ENCODE data around the gene CIRBP. TPM values are rescaled to one million over a fixed set of nuclear protein-coding genes. Genes with fewer than 3 reads are reported as not detected.
A peak's percentile ranks its signal among the peaks of the same experiment; 100 is the strongest.

Gene CIRBP
- total and polyA plus RNA-seq, 2 of the 13 experiments (the other 11 are each of a cell fraction or from before 2014, with no cell fraction given) = 133 to 140 TPM

- TF ChIP-seq, protein P1, sequence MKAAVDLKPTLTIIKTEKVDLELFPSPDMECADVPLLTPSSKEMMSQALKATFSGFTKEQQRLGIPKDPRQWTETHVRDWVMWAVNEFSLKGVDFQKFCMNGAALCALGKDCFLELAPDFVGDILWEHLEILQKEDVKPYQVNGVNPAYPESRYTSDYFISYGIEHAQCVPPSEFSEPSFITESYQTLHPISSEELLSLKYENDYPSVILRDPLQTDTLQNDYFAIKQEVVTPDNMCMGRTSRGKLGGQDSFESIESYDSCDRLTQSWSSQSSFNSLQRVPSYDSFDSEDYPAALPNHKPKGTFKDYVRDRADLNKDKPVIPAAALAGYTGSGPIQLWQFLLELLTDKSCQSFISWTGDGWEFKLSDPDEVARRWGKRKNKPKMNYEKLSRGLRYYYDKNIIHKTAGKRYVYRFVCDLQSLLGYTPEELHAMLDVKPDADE (CRISPR knock-in tag; IDR thresholded peaks at IDR 0.05) = no peak
- TF ChIP-seq MIER3 (CRISPR knock-in tag; IDR thresholded peaks at IDR 0.05; ENCODE audit: borderline replicate concordance) (peak; percentile 71; the same call in 1 of the 2 replicates), ZNF430 (CRISPR knock-in tag; IDR thresholded peaks at IDR 0.05) (no peak), ZNF329 (CRISPR knock-in tag; IDR thresholded peaks at IDR 0.05; ENCODE audit: low read depth) (0 out of 2 replicates have a peak, but pooled peaks have one; percentile 82), ZSCAN21 (CRISPR knock-in tag; IDR thresholded peaks at IDR 0.05; ENCODE audit: borderline replicate concordance) (peak; percentile 77; the same call in 1 of the 2 replicates), ZMYM2 (CRISPR knock-in tag; IDR thresholded peaks at IDR 0.05) (no peak), PAWR (CRISPR knock-in tag; IDR thresholded peaks at IDR 0.05; ENCODE audit: borderline replicate concordance) (no peak), ARHGAP35 (CRISPR knock-in tag; IDR thresholded peaks at IDR 0.05; ENCODE audit: borderline replicate concordance) (no peak), HOXD1 (CRISPR knock-in tag; IDR thresholded peaks at IDR 0.05) (no peak; the same call in 1 of the 2 replicates), ZNF383 (CRISPR knock-in tag; IDR thresholded peaks at IDR 0.05; ENCODE audit: borderline replicate concordance) (no peak), ZNF512B (CRISPR knock-in tag; IDR thresholded peaks at IDR 0.05; ENCODE audit: borderline replicate concordance) (no peak), KAT2B (IDR thresholded peaks at IDR 0.05; ENCODE audit: borderline replicate concordance, low read depth, low read length) (no peak), ZNF556 (CRISPR knock-in tag; IDR thresholded peaks at IDR 0.05; ENCODE audit: borderline replicate concordance) (peak; percentile 18; the same call in 1 of the 2 replicates), TFDP1 (CRISPR knock-in tag; IDR thresholded peaks at IDR 0.05; ENCODE audit: borderline replicate concordance) (peak; percentile 61; the same call in 1 of the 2 replicates)
- TF ChIP-seq, protein P2, sequence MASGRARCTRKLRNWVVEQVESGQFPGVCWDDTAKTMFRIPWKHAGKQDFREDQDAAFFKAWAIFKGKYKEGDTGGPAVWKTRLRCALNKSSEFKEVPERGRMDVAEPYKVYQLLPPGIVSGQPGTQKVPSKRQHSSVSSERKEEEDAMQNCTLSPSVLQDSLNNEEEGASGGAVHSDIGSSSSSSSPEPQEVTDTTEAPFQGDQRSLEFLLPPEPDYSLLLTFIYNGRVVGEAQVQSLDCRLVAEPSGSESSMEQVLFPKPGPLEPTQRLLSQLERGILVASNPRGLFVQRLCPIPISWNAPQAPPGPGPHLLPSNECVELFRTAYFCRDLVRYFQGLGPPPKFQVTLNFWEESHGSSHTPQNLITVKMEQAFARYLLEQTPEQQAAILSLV (CRISPR knock-in tag; IDR thresholded peaks at IDR 0.05; ENCODE audit: borderline replicate concordance) = peak; percentile 52; the same call in 1 of the 2 replicates
- TF ChIP-seq, protein P3, sequence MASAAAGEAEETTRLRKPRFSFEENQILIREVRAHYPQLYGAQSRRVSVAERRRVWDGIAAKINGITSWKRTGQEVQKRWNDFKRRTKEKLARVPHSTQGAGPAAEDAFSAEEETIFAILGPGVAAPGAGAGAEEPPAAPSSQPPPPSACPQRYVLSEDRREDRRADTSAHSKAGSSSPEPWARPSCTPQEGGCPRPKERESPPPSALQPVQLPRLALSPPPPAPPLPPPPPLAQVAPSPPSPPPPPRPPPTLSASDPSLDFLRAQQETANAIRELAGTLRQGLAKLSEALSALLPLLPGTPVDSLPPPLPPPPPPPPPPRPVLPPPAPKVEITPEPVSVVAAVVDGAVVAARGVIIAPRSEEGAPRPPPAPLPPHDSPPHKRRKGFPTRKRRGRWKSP (CRISPR knock-in tag; IDR thresholded peaks at IDR 0.05) = no peak; the same call in 1 of the 2 replicates
- TF ChIP-seq, protein P4, sequence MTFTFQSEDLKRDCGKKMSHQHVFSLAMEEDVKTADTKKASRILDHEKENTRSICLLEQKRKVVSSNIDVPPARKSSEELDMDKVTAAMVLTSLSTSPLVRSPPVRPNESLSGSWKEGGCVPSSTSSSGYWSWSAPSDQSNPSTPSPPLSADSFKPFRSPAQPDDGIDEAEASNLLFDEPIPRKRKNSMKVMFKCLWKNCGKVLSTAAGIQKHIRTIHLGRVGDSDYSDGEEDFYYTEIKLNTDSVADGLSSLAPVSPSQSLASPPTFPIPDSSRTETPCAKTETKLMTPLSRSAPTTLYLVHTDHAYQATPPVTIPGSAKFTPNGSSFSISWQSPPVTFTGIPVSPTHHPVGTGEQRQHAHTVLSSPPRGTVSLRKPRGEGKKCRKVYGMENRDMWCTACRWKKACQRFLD (CRISPR knock-in tag; IDR thresholded peaks at IDR 0.05; ENCODE audit: borderline replicate concordance) = no peak
- TF ChIP-seq, protein P5, sequence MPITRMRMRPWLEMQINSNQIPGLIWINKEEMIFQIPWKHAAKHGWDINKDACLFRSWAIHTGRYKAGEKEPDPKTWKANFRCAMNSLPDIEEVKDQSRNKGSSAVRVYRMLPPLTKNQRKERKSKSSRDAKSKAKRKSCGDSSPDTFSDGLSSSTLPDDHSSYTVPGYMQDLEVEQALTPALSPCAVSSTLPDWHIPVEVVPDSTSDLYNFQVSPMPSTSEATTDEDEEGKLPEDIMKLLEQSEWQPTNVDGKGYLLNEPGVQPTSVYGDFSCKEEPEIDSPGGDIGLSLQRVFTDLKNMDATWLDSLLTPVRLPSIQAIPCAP (CRISPR knock-in tag; IDR thresholded peaks at IDR 0.05; ENCODE audit: low read depth) = no peak; the same call in 1 of the 2 replicates
Observed at GRCh38 chr19:1241417-1242095, 27.6 kb upstream of the CIRBP start, which contains the start of gene ATP5F1D (continued).

Data from HepG2 (cell line).